NCI-H128 (cell line): ENCODE data around the gene CR1.
"Not testable (repeated sequence)": the region's sequence is repeated elsewhere in the genome, so short reads cannot be mapped to it uniquely, and the experiment has no call there.

Experiments used
- DNase-seq: peaks from one replicate; lab custom pipeline; 2025; ENCODE audit not compliant: unreplicated experiment; lab: John Stamatoyannopoulos, UW

The CR1 gene

GRCh38 chr1:207502726-207503125, 6.8 kb downstream of the CR1 start:
- DNase-seq, result no peak

- DNase-seq, result no peak
These were observed 8.0 kb downstream of the CR1 start for GRCh38 chr1:207503950-207504349.

- DNase-seq, result no peak
These were observed 8.5 kb downstream of the CR1 start for GRCh38 chr1:207504438-207504837.

GRCh38 chr1:207510444-207510843, 14.5 kb downstream of the CR1 start:
- DNase-seq, result no peak

- no peak for DNase-seq
These were observed 18.9 kb downstream of the CR1 start for GRCh38 chr1:207514890-207515289.

GRCh38 chr1:207516729-207517128, 20.8 kb downstream of the CR1 start:
- no peak for DNase-seq

- DNase-seq, result no peak
These were observed 22.8 kb downstream of the CR1 start for GRCh38 chr1:207518608-207519236.

GRCh38 chr1:207519505-207520399, 23.8 kb downstream of the CR1 start:
- no peak for DNase-seq

GRCh38 chr1:207520400-207521345, 24.7 kb downstream of the CR1 start:
- DNase-seq, result not testable (repeated sequence)

- DNase-seq, result not testable (repeated sequence)
These were observed 29.3 kb downstream of the CR1 start for GRCh38 chr1:207525239-207525638.

GRCh38 chr1:207528401-207528800, 32.4 kb downstream of the CR1 start:
- not testable (repeated sequence) for DNase-seq

- DNase-seq, result not testable (repeated sequence)
These were observed 40.3 kb downstream of the CR1 start for GRCh38 chr1:207536263-207536662.

GRCh38 chr1:207546677-207547357, 50.9 kb downstream of the CR1 start:
- not testable (repeated sequence) for DNase-seq

GRCh38 chr1:207554823-207555222, 58.9 kb downstream of the CR1 start:
- DNase-seq, result not testable (repeated sequence)

- DNase-seq, result no peak
These were observed 69.8 kb downstream of the CR1 start for GRCh38 chr1:207565546-207566468.

GRCh38 chr1:207571926-207572325, 76.0 kb downstream of the CR1 start:
- DNase-seq, result not testable (repeated sequence)

GRCh38 chr1:207573074-207573473, 77.1 kb downstream of the CR1 start:
- not testable (repeated sequence) for DNase-seq

- DNase-seq, result not testable (repeated sequence)
These were observed 79.4 kb downstream of the CR1 start for GRCh38 chr1:207575381-207575780.

- no peak for DNase-seq
These were observed 83.0 kb downstream of the CR1 start for GRCh38 chr1:207578796-207579435.
